ENCODE data around the gene INPP4B.

INPP4B gene

DNA sequence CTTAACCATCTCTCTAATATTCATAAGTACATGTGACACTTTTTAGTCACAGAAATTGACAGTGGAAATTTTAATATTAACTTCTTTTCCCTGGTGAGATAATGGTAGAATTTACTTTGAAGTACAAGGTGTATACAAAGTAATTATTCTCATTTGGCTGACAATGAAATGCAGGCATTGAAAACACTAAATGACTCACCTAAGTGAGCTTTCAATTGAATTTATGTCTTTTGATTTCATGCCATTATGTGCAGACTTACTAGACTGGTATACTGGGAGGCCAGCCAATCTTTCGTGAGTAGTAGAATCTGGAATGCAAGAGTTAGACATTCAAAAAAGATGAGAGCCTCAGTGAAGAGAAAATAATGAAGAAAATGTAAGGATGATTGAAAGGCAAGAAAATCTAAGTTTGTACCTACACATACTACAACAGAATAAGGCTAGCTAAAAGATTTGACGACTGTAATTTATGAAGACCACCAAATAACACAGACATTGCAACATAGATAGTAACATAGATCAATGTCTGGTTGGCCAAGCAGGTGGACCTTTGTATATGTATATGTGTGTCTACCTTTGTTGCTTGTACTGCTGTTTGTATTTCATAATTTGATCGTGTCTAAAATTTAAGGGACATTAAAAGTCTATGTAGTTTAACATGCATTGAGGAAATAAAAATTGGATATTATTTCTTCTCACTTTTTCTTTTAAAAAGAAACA lies 750.1 kb downstream of the INPP4B start:
- TF ChIP-seq, protein P1, sequence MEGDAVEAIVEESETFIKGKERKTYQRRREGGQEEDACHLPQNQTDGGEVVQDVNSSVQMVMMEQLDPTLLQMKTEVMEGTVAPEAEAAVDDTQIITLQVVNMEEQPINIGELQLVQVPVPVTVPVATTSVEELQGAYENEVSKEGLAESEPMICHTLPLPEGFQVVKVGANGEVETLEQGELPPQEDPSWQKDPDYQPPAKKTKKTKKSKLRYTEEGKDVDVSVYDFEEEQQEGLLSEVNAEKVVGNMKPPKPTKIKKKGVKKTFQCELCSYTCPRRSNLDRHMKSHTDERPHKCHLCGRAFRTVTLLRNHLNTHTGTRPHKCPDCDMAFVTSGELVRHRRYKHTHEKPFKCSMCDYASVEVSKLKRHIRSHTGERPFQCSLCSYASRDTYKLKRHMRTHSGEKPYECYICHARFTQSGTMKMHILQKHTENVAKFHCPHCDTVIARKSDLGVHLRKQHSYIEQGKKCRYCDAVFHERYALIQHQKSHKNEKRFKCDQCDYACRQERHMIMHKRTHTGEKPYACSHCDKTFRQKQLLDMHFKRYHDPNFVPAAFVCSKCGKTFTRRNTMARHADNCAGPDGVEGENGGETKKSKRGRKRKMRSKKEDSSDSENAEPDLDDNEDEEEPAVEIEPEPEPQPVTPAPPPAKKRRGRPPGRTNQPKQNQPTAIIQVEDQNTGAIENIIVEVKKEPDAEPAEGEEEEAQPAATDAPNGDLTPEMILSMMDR (IDR thresholded peaks at IDR 0.05; ENCODE audit: control insufficient read depth, insufficient read depth, low read depth, low read length, missing control alignments), result no peak
- peak; percentile 90 for DNase-seq (ENCODE audit: low read depth)
- no peak overlapping the region for H3K4me3 ChIP-seq (ENCODE audit: control insufficient read depth, low read depth, low read length)

DNA sequence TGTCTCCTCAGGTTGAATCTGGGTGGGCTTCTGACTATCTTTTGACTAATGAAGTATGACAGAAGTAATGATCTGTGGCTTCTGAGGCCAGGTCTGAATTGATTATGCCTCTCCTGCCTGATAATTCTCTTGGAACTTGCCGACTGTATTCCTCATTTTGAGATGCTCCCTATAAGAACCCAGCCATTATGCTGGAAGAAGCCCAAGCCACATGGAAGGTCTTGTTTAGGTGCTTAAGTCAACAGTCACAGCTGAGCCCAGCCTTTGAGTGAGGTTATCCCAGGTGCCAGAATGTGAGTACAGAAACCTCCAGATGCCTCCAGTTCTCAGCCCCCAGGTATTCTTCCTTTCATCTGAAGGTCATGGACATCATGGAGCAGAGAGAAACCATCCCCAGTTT lies 753.2 kb downstream of the INPP4B start:
- H3K4me3 ChIP-seq (ENCODE audit: control insufficient read depth, low read depth, low read length), result no peak overlapping the region
- no peak for DNase-seq (ENCODE audit: low read depth)
- TF ChIP-seq, protein P1 (IDR thresholded peaks at IDR 0.05; ENCODE audit: control insufficient read depth, insufficient read depth, low read depth, low read length, missing control alignments), result no peak

DNA sequence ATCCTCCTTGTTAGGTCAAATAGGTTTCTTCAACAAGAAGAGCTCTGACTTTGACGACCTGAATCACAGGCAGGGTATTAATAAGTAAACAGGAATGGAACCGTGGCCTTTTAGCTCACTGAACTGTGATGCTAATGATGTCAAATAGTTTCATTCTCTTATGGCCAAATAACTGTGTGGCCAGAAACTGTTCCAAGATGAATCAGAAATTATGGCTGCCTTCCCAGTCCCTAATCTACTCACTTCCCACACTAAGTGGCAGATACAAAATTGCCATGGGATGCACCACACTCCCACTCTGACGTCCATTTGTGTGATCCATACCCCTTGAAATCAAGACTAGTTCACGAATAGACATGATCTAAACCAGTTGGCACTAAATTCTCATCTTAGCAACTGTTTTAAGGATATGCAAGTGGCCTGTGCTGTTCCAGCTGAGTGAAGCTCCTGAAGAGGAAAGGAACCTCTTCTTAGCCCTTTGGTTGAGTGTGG lies 754.4 kb downstream of the INPP4B start:
- TF ChIP-seq, protein P1 (IDR thresholded peaks at IDR 0.05; ENCODE audit: control insufficient read depth, insufficient read depth, low read depth, low read length, missing control alignments), result no peak
- peak; percentile 98 for DNase-seq (ENCODE audit: low read depth)

DNA sequence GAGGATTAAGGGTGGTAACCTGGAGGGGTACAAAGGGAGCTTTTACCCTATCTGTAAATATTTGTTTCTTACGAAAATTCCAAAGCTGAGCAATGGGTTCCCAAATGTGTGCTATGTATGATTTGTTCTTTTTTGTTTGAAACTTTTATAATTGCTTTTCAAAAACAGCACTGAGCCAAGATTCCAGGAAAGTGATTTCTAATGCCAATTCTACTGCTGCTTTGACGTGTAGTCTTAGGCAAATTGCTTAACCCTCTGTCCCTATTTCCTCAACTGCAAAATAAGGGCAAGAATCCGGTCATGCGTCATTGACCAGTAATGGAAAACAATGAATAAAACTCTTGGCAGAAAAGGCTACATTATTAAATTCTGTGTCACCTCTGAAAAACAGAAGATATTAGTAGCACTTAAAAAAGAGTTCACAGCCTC lies 755.0 kb downstream of the INPP4B start:
- TF ChIP-seq, protein P1 (IDR thresholded peaks at IDR 0.05; ENCODE audit: control insufficient read depth, insufficient read depth, low read depth, low read length, missing control alignments), result no peak
- H3K4me3 ChIP-seq (ENCODE audit: control insufficient read depth, low read depth, low read length), result no peak overlapping the region
- peak; percentile 99 for DNase-seq (ENCODE audit: low read depth)

More for the DNA sequence above, 754.4 kb downstream of the INPP4B start:
- H3K4me3 ChIP-seq (ENCODE audit: control insufficient read depth, low read depth, low read length), result no peak overlapping the region

DNA sequence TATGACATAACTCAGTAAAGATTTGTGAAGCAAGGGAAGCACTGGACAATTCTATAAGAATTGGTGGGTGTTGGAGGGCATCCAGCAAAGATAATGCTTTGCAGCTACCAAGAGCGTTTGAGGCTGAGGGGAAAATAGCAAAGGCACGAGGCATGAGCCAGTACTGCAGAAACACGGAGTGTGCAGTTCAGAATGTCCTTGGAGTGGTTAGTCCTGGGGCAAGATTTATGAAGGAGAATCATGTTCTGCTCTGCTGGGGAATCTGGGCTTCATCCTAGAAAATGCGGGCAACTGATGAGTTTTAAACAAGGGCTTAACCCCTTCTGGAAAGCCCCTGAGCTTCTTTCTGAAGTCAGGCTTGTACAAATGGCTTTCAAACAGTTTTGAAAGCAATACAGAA lies 757.2 kb downstream of the INPP4B start:
- no peak overlapping the region for H3K4me3 ChIP-seq (ENCODE audit: control insufficient read depth, low read depth, low read length)
- TF ChIP-seq, protein P1 (IDR thresholded peaks at IDR 0.05; ENCODE audit: control insufficient read depth, insufficient read depth, low read depth, low read length, missing control alignments), result no peak
- DNase-seq (ENCODE audit: low read depth), result peak; percentile 71

DNA sequence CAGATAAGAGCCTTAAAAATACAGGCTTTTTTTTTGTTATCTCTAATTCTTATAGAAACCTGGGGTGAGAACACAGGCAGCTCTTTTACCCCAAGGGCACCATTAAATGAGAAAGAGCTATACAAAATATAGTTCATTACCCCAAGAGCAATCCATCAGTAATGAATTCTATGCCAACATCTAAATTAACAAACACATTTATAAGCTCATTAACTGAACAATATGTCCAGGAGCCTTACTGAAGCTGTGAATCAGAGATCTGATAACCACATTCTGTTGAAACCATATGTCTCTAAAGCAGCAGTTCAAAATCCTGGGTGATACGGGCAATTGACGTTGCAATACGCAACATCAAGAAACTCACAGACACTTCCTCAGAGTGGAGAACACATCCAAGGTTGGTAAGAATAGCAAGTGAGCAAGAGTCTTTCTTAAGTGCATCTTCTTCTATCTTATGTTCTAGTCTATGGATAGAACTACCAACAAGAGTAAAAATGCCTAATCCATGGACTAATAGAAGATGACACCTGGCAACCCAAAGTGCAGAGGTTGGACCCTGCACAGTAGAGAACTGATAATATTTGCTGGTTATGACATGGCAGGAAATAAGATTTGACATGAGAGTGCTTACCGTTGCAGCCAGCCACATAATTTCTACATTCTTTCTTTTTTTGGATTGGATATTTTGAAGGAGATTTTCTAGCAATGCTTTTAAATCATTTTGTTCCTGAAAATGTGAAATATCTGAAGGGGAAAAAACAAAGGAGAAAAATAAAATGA lies 760.4 kb downstream of the INPP4B start:
- DNase-seq (ENCODE audit: low read depth), result no peak
- no peak overlapping the region for H3K4me3 ChIP-seq (ENCODE audit: control insufficient read depth, low read depth, low read length)
- TF ChIP-seq, protein P1 (IDR thresholded peaks at IDR 0.05; ENCODE audit: control insufficient read depth, insufficient read depth, low read depth, low read length, missing control alignments), result no peak

Measured in AG09309 (cell line).